GM12865 (cell line): Measurements from ENCODE around the gene FUT8.

Experiments
- DNase-seq: peaks from one replicate; pipeline ENCODE4 v3.0.0; 2010; ENCODE audit warnings: low read depth
- H3K4me3 ChIP-seq: 2 replicates; pipeline ENCODE4 v1.5.1; 2011; ENCODE audit warnings: mild to moderate bottlenecking, low read depth, low read length, control low read depth
- TF ChIP-seq, protein P1 (sequence below): IDR thresholded peaks from 2 replicates; pipeline ENCODE4 v1.5.1; 2011; ENCODE audit warnings: low read length, control low read depth, low read depth, inconsistent platforms; ENCODE audit not compliant: insufficient read depth; ENCODE audit errors: missing control alignments

The FUT8 gene

DNA sequence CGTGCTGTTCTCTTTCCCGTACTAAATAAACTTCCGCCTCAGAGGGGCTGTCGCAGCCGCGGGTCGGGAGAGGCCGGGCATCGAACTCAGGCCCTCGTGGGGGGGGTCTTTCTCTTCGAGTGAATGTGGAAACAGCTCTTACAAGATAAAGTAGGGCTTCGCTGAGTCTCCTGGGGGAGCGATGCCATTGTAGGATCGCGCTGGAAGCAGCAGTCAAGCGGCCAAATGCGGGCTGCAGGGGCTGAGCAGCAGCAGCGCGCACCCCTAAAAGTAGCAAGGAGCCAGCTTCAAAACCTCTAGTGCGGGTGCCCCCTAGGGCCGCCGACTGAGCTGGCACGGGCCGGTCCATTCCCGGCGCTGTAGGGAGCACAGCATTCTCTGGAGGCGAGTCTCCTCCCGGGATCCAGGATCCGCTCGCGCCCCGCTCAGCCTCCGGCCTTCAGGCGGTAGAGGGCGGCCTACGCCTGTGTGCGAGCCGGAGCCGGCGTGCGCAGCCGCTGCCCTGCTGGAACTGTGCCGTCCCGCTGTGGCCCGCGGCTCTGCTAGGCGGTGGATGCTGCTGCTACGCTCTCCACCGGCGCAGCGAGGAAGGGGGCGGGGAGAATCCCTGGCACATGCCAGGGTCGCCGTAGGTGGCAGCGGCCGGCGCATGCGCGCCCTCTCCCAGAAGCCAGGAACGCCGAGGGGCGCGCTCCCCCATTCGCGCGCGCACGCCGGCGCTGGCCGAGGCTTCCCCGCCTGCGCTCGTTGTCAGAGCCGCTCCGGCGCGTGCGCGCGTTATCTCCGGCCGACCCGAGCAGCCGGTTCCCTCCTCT, at the start of gene FUT8:
FUT8 (plus strand) TSS at position 699 of the 815 bp plus-strand sequence. CDS start 148,834 bp downstream, outside the sequence.
- peak; percentile 97 for DNase-seq
- H3K4me3 ChIP-seq, result peak within 1 kb of the TSS; percentile 80
- TF ChIP-seq, protein P1, sequence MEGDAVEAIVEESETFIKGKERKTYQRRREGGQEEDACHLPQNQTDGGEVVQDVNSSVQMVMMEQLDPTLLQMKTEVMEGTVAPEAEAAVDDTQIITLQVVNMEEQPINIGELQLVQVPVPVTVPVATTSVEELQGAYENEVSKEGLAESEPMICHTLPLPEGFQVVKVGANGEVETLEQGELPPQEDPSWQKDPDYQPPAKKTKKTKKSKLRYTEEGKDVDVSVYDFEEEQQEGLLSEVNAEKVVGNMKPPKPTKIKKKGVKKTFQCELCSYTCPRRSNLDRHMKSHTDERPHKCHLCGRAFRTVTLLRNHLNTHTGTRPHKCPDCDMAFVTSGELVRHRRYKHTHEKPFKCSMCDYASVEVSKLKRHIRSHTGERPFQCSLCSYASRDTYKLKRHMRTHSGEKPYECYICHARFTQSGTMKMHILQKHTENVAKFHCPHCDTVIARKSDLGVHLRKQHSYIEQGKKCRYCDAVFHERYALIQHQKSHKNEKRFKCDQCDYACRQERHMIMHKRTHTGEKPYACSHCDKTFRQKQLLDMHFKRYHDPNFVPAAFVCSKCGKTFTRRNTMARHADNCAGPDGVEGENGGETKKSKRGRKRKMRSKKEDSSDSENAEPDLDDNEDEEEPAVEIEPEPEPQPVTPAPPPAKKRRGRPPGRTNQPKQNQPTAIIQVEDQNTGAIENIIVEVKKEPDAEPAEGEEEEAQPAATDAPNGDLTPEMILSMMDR, result peak; percentile 58

DNA sequence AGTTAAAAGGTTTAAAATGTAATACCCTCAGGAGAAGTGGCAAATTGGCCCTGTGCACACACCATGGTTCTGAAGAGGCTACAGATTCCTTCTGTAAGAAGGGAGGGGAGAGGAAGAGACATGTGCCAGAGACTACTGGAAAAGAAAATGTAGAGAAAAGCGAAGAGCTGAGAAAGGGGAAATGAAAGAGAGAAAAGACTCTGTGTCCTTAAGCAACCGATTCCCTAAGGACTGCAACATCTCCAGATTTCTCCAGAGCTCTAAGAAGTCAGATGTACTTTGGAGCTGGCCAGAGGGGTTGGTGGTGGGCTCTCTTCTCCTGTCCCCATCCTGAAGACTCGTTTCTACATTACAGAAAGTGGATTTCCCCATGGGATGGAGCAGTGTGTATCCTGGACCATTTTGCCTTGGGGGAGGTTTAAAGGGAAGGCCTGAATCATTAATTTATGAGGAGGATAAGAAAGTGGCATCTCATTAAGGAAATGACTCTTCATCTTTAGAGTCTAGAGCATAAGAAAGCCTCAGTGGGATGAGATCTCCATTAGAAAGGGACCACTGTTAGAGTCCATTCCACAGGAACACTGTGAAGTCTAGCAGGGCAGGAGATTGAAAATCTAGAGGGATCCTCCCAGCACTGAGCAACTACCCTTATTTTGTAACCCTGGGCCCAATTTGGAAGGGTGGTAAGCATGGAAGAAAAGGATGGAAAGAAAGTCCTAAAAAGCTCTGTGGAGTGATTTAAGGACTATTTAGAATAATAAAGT, 45.5 kb upstream of the FUT8 start:
- no peak for DNase-seq

DNA sequence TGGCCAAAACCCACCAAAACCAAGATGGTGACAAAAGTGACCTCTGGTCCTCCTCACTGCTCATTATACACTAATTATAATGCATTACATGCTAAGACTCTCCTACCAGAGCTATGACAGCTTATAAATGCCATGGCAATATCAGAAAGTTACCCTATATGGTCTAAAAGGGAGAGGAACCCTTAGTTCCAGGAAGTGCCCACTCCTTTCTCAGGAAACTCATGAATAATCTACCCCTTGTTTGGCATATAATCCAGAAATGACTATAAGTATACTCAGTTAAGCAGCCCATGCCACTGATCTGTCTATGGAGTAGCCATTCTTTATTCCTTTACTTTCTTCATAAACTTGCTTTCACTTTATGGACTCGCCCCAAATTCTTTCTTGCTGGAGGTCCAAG, 43.0 kb upstream of the FUT8 start:
- no peak for DNase-seq
- H3K4me3 ChIP-seq, result no peak overlapping the region
- TF ChIP-seq, protein P1, result no peak

More for the DNA sequence above, 45.5 kb upstream of the FUT8 start:
- TF ChIP-seq, protein P1, result no peak
- no peak overlapping the region for H3K4me3 ChIP-seq

DNA sequence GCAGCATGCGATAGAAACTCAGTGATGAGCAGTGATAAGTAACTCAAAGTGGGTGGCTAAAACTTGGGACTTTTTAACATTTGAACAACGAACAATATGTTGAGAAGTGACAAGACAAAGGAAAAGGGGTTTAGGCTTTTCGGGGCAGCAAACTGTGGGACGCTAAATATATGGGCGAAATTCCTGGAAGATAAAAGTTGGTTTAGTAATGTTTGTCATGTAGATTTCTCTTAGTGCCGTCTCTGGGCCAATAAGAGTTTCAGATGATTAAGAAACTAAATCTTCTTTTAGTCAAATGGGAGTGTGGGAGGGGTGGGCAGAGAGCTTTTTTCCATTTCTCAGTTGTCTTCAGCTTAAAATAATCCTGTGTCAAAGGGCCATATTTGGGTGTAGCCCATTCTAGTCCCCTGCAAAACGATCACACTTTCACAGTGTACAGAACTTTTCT, 41.7 kb upstream of the FUT8 start:
- TF ChIP-seq, protein P1, result no peak
- H3K4me3 ChIP-seq, result no peak overlapping the region
- DNase-seq, result peak; percentile 46

DNA sequence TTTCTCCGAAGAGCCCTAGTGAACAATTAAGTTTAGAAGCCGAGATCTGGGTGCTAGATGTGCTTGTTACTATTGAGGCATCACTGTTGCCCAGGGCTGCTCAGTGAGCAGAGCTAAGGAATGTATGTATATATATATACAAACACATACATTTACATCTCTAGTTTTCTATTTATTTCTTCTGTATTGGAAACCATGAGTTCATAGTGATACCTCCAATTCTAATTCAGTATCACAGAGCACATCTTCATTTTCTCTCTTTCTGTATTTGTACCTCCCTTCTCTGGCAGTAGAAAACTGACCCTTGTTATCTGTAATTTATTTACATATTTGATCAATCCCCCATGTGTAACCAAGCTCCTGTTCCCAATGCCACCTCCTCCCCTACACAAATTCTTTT, 40.7 kb upstream of the FUT8 start:
- TF ChIP-seq, protein P1, result no peak
- DNase-seq, result no peak
- no peak overlapping the region for H3K4me3 ChIP-seq

DNA sequence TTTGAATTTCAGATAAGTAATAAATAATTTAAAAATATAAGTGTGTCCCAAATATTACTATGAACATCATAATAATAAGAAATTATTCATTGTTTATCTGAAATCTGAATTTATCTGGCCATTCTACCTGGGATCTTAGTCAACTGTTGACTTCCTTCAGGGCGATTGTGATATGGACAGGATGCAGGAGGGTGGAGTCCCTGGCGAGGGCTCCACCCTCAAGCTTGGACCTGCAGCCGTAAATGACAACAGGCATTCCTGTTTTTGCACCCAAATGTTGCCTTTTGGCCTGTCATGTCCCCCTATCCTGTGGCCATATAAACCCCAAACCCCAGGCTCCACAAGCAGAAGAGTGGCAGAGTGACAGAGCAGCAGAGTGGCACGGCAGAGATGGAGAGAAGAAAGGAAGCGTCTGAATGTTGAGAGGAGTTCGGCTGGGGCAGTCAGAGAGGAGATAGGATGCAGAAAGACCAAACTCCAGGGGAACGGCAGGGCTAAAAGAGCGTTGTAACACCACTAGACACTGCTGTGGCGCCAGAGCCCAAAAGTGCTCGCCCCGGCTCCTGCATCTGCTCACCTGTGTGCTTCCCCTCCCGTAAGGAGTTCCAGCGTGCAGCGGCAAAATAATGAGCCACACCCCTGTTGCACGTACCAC, 39.4 kb upstream of the FUT8 start:
- TF ChIP-seq, protein P1, result no peak
- no peak overlapping the region for H3K4me3 ChIP-seq
- no peak for DNase-seq
